Activated naive CD8-positive, alpha-beta T cell treated with anti-CD3 and anti-CD28 coated beads, Interleukin-2, amount 10 ng/mL, durations not matched to agents 7 days and 5 days (primary cell): ENCODE results near the gene PUM2. TPM values are rescaled to one million over a fixed set of nuclear protein-coding genes. Genes with fewer than 3 reads are reported as not detected.
"Not testable (repeated sequence)": the region's sequence is repeated elsewhere in the genome, so short reads cannot be mapped to it uniquely, and the experiment has no call there.

ENCODE experiments used
- ATAC-seq: fragments of 150-1000 bp; cut with Tn5 transposase; one replicate; pipeline ENCODE4 v1.10.0; 2021; ENCODE audit warnings: low read depth, moderate library complexity
- POLR2A ChIA-PET: fragments of 350-600 bp; sonication (Branson Sonifier 250); formaldehyde crosslinking; loops from one replicate; lab custom pipeline; 2021; ENCODE audit warnings: antibody characterized with exemption; lab: Charles Lee
- DNase-seq: peaks from one replicate; pipeline ENCODE4 v3.0.0; 2021
- H3K27ac Mint-ChIP-seq: one replicate; pipeline ENCODE4 v1.8.0; 2022; ENCODE audit warnings: mild to moderate bottlenecking, mixed read lengths
- H3K27me3 Mint-ChIP-seq: one replicate; pipeline ENCODE4 v1.8.0; 2022; ENCODE audit warnings: mild to moderate bottlenecking, moderate library complexity, mixed read lengths
- H3K36me3 Mint-ChIP-seq: one replicate; pipeline ENCODE4 v1.8.0; 2021; ENCODE audit warnings: mild to moderate bottlenecking, mixed read lengths
- H3K4me1 Mint-ChIP-seq: one replicate; pipeline ENCODE4 v1.8.0; 2021; ENCODE audit warnings: mixed read lengths
- H3K4me3 Mint-ChIP-seq: one replicate; pipeline ENCODE4 v1.8.0; 2022; ENCODE audit warnings: mild to moderate bottlenecking, moderate library complexity, mixed read lengths
- H3K9me3 Mint-ChIP-seq: one replicate; pipeline ENCODE4 v1.8.0; 2021; ENCODE audit warnings: mixed read lengths
- total RNA-seq, 2 experiments: library from RNA; stranded (reverse); gene quantifications; one replicate each; pipeline ENCODE4 v1.2.3, GENCODE V29; 2021

The PUM2 gene
- total RNA-seq, 2 experiments from 2014 or later = 133 to 134 TPM

DNA sequence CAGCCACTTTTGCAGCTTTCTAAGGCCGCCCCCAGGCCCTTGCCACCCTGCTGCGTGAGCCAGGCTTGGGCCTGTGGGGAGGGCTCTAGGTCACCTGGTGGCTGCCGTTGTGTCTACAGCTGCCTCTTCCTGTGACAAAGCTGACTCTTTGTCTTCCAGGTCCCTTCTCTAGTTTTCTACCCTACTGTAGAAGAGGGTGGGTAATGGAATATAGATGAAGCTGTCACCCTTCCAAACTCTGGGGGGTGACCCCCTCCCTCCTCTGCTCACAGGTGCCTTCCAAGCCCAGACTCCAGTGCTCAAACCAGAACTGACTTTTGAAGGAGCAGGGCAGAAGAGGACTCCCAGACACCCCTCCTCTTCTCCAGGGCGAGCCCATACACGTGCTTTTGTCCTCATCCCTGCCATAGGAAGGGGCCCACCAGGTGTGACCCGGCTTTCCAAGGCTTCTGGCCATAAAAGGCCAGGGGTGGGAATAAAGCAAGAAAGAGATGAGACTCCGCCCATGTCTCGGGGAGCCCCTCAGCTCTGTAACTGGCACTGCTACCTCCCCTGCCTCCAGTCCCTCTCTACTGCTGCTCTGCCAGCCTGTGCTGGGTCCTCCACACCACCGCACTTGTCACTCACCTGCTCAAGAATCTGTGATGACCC, 107.8 kb downstream of the PUM2 start:
- Mint-ChIP-seq H3K27me3 (peaks cover 5% of the 10 kb centered on the region), H3K36me3 (peaks cover 9% of the 10 kb centered on the region), H3K9me3 (no peaks in the 10 kb centered on the region), H3K27ac (peak overlapping the region; percentile 55), H3K4me1 (peaks cover 2% of the 10 kb centered on the region), H3K4me3 (no peak overlapping the region)
- no peak for DNase-seq
- peak; percentile 32 for ATAC-seq
- POLR2A ChIA-PET = no interaction called here

DNA sequence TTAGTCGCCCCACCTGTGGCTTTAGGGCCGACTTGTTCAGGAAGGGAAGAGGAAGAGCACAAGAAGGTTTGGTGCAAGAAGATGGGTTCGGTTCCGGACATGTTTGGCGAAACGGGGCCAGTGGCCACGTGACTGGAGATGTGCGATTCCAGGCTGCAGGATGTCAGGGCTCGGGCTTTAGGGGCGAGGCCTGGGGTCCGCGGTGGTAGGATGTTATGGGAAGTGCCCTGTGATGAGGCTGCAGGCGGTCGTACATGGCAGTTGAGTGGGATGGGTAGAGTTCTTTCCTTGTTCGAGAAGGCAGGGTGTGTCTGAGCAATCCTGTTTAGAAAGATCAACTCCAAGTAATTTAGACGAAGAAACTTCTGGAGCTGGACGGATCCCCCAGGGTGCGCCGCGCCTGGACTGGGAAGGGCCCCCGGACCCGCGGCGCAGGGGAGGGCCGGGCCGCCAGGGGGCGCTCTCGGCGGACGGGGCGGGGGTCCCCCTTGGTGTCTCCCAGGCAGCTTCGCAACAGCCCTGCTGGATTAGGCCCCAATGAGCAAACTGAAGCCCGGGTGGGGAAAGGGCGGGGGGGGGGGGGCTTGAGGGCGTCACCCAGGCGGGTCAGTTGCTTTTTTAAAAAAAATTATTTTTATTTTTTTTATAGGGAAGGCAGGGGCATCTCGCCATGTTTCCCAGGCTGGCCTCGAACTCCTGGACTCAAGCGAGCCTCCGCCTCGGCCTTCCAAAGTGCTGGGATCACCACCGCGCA, 108.5 kb downstream of the PUM2 start:
- POLR2A ChIA-PET = no interaction called here

DNA sequence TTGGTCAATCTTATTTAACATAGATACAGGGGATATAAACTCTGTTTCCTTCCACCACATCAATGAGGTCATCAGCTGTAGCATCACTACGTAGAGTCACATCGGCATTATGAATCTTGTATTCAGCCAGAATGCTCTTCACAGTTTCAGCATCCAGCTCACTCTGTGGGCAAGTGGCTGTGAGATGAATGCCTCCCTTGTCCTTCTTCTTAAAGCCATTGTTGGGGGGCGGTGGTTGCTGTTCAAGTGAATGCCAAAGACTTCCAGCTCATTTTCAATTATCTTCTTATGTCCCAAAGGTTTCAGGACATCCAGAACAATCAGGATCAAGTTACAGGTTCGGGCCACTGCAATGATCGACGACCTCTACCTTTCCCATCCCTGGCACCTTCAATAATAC, 110.4 kb downstream of the PUM2 start:
- DNase-seq, H3K36me3 Mint-ChIP-seq, H3K9me3 Mint-ChIP-seq, ATAC-seq, POLR2A ChIA-PET, H3K4me3 Mint-ChIP-seq, H3K4me1 Mint-ChIP-seq, H3K27ac Mint-ChIP-seq: not testable (repeated sequence)
- H3K27me3 Mint-ChIP-seq = peaks cover 14% of the 10 kb centered on the region

More for the DNA sequence above, 108.5 kb downstream of the PUM2 start:
- Mint-ChIP-seq H3K27ac (no peak overlapping the region), H3K4me3 (peak overlapping the region; percentile 39), H3K27me3 (peaks cover 9% of the 10 kb centered on the region), H3K36me3 (peaks cover 3% of the 10 kb centered on the region), H3K4me1 (peaks cover 2% of the 10 kb centered on the region), H3K9me3 (no peaks in the 10 kb centered on the region)
- DNase-seq = peak; percentile 62
- ATAC-seq = peak; percentile 47

DNA sequence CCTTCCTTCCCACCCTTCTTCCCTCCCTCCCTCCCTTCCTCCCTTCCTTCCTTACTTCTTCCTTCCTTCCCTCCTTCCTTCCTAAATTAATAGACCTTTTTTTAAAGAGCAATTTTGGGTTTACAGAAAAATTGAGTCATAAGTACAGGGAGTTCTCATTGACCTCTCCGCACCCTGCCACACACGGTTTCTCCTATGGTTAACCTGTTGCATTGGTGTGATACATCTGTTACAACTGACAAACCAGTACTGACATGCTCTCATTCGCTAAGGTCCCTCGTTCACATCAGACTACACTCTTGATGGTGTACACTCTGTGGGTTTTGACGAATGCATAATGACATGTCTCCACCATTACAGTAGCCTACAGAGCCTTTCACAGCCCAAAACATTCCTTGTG, 114.1 kb downstream of the PUM2 start:
- peaks cover 20% of the 10 kb centered on the region for H3K27me3 Mint-ChIP-seq
- no peak overlapping the region for H3K4me3 Mint-ChIP-seq
- no peak for ATAC-seq
- H3K9me3 Mint-ChIP-seq = no peaks in the 10 kb centered on the region
- H3K4me1 Mint-ChIP-seq = no peaks in the 10 kb centered on the region
- no peaks in the 10 kb centered on the region for H3K36me3 Mint-ChIP-seq
- H3K27ac Mint-ChIP-seq = no peak overlapping the region
- POLR2A ChIA-PET = no interaction called here
- no peak for DNase-seq

DNA sequence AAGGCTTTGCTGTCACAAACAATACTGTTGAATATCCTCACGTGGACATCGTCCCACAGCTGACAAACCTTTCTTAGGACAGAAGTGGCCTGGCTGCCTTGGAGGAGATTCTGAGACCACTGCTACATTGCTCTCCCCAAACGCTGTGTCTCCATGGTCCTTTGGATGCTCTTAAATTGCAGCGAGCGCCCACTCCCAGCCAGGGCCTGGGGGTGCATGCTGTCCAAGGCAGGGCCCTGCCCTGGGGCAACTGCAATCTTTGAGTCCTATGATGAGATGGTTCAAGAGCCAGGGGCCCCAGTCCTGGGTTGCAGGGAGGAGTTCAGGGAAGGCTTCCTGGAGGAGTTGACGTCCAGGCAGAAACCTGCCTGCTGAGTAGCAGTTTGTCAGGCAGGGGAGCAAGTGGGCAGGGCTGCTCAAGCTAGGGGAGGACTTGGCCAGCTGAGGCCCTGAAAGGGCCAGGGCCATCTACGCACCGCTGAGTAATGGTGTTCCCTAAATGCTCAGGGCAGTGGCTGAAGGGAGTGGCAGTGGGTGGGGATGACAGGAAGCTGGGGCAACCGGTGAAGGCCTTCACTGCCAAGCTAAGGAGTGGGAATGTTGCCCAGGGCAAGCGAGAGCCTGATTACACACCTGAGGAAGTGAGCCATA, 114.9 kb downstream of the PUM2 start:
- Mint-ChIP-seq H3K27me3 (peaks cover 20% of the 10 kb centered on the region), H3K4me1 (no peaks in the 10 kb centered on the region), H3K36me3 (no peaks in the 10 kb centered on the region), H3K4me3 (no peak overlapping the region), H3K9me3 (no peaks in the 10 kb centered on the region), H3K27ac (no peak overlapping the region)
- ATAC-seq (no peak), DNase-seq (no peak)
- POLR2A ChIA-PET = interaction anchor here (0.6 kb wide), 1 partner anchor 30 kb away, joined by 4 read pairs; no protein-coding TSS in a partner anchor

DNA sequence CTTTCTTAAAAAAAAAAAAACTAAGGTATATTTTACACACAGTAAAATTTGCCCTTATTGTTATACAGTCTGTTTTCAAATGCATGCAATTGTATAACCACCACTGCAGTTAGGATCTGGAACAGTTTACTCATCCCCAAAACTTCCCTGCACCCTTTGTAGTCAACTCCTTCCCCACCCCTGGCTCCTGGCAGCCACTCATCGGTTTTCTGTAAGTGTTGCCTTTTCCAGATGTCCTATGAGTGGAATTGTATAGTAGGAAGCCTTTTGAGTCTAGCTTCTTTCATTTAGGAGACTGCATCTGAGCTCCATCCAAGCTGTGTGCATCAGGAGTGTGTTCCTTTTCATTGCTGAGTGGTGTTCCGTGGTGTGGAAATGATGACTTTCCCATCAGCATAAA, 116.0 kb downstream of the PUM2 start:
- H3K36me3 Mint-ChIP-seq, H3K27ac Mint-ChIP-seq, DNase-seq, POLR2A ChIA-PET, H3K9me3 Mint-ChIP-seq, ATAC-seq, H3K4me3 Mint-ChIP-seq, H3K4me1 Mint-ChIP-seq: not testable (repeated sequence)
- H3K27me3 Mint-ChIP-seq = peaks cover 22% of the 10 kb centered on the region

DNA sequence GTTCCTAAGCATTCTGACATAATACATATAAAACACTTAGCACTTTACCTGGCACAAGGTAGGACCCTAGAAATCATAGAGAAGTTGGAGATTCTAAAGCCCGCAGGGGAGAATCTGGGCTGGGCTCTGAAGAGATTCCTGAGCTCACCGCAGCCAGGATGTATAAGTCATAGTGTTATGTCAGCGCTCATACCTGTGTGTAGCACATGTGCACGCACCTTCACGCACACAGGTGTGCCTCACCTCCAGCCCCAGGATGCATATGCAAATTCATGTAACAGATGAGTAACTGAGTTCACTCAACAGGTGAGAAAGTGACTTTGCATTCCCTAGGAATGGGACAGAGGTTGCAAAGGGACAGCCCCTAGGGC, 117.8 kb downstream of the PUM2 start:
- POLR2A ChIA-PET = no interaction called here
- Mint-ChIP-seq H3K27ac (no peak overlapping the region), H3K36me3 (no peaks in the 10 kb centered on the region), H3K27me3 (peaks cover 28% of the 10 kb centered on the region), H3K4me3 (no peak overlapping the region), H3K9me3 (no peaks in the 10 kb centered on the region), H3K4me1 (no peaks in the 10 kb centered on the region)
- ATAC-seq (no peak), DNase-seq (no peak)

DNA sequence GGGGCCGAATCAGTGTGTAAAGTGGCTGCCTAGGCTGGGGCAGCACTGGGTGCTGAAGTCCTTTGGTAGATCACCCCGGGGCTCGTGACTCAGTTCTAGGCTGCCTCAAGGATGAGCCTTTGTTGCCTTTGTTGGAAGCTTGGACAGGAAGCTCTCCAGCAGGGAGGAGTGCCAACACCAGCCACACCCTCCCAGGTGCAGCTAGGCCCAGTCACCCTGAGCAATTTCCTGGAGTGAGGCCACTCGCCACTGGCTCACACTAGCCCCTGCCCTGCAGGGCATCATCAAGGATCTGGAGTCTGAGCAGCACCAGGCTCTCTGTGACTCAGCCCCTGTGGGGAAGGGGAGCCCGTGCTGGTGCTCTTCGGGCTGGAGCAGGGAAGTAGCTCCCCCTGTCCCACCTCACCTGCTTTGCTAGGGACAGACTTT, 119.0 kb downstream of the PUM2 start:
- Mint-ChIP-seq H3K27me3 (peaks cover 34% of the 10 kb centered on the region), H3K4me1 (no peaks in the 10 kb centered on the region), H3K4me3 (no peak overlapping the region), H3K27ac (no peak overlapping the region), H3K36me3 (no peaks in the 10 kb centered on the region), H3K9me3 (no peaks in the 10 kb centered on the region)
- DNase-seq = no peak
- ATAC-seq = no peak
- POLR2A ChIA-PET = no interaction called here

DNA sequence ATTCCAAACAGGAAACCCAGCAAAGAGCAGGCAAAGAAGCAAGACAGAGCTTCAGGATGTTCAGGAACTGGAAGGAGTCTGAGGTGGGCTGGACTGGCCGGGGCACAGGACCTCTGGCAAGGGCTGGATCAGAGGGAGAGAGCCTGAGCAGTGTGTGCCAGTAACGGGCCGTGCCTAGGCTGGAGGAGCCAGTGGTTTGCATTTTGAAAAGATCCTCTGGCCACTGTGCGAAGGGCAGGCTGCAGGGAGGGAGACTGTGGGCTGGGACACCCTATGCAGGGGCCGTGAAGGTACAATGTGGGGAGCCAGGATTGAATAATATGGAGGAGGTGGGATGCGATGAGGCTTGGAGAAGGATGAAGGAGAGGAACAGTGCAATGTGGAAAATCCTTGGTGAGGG, 119.5 kb downstream of the PUM2 start:
- H3K9me3 Mint-ChIP-seq = no peaks in the 10 kb centered on the region
- POLR2A ChIA-PET = no interaction called here
- ATAC-seq (no peak), DNase-seq (no peak)
- H3K27me3 Mint-ChIP-seq = peaks cover 34% of the 10 kb centered on the region
- no peak overlapping the region for H3K4me3 Mint-ChIP-seq
- no peaks in the 10 kb centered on the region for H3K4me1 Mint-ChIP-seq
- H3K27ac Mint-ChIP-seq = no peak overlapping the region
- H3K36me3 Mint-ChIP-seq = no peaks in the 10 kb centered on the region

DNA sequence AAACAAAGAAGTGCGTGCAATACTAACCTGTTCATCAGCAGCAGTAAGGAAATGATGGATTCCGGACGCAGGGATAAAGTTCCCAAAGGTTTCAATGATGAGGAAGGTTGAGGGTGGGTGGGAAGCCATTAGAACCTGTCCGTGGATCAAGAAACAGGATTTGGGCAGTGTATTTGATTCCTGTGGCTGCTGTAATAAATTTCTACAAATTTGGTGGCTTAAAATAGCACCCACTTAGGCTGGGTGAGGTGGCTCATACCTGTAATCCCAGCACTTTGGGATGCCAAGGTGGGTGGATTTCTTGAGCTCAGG, 120.6 kb downstream of the PUM2 start:
- H3K27ac Mint-ChIP-seq = no peak overlapping the region
- ATAC-seq = no peak
- no peaks in the 10 kb centered on the region for H3K9me3 Mint-ChIP-seq
- no peak for DNase-seq
- H3K36me3 Mint-ChIP-seq = no peaks in the 10 kb centered on the region
- no peak overlapping the region for H3K4me3 Mint-ChIP-seq
- peaks cover 4% of the 10 kb centered on the region for H3K4me1 Mint-ChIP-seq
- POLR2A ChIA-PET = no interaction called here
- H3K27me3 Mint-ChIP-seq = peaks cover 41% of the 10 kb centered on the region

DNA sequence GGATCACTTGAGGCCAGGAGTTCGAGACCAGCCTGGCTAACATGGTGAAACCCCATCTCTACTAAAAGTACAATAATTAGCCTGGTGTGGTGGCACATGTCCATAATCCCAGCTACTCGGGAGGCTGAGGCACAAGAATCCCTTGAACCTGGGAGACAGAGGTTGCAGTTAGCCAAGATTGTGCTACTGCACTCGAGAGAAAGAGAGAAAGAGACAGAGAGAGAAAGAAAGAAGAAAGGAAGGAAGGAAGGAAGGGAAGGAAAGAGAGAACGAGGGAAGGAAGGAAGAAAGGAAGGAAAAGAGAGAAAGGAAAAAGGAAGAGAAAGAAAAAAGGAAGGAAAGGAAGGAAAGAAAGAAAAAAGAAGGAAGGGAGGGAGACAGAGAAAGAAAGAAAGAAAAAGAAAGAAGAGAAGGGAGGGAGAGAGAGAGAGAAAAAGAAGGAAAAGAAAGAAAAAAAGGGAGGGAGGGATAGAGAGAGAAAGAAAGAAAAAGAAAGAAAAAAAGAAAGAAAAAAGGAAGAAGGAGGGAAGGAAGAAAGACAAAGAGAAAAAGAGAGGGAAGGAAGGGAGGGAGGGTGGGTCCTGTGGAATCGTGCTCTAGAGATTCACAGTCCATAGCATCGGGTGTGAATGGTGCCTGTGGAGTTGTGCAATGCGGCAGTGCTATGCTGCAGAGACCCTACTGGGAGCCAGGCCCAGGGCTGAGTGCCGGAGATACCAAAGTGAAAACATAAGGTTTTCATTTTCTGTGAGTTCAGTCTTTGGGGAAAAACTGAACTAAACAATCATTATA, 121.1 kb downstream of the PUM2 start:
- Mint-ChIP-seq H3K4me1 (peaks cover 4% of the 10 kb centered on the region), H3K36me3 (no peaks in the 10 kb centered on the region), H3K27me3 (peaks cover 41% of the 10 kb centered on the region), H3K27ac (no peak overlapping the region), H3K9me3 (no peaks in the 10 kb centered on the region), H3K4me3 (no peak overlapping the region)
- ATAC-seq (no peak), DNase-seq (no peak)
- POLR2A ChIA-PET = no interaction called here

DNA sequence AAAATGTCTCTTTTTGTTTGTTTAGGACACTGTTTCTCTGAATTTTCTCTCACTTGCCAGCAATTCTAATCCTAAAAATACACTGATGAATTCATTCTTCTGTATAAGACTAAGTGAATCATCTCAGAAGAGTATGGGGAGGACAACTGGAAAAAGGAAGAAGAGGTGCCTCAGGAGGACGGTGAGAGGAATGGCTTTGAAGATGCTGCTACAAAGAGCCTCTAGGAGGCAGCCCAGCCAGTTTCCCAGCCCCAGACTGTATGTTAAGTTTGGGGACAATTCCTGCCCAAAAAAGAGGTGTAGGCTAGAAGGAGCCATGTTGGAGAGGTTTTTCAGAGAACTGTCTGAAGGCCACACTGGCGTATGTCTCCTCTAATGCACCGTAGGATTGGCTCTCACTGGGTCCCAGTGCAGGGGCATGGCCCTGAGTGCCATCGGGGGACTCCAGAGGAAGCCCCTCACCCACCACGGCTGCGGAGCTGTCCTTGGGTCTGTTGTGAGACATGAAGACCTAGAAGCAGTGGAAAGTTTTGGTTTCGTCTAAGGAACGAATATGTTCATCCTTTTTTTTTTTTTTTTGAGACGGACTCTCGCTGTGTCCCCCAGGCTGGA, 122.6 kb downstream of the PUM2 start:
- POLR2A ChIA-PET = no interaction called here
- H3K9me3 Mint-ChIP-seq = no peaks in the 10 kb centered on the region
- ATAC-seq = no peak

DNA sequence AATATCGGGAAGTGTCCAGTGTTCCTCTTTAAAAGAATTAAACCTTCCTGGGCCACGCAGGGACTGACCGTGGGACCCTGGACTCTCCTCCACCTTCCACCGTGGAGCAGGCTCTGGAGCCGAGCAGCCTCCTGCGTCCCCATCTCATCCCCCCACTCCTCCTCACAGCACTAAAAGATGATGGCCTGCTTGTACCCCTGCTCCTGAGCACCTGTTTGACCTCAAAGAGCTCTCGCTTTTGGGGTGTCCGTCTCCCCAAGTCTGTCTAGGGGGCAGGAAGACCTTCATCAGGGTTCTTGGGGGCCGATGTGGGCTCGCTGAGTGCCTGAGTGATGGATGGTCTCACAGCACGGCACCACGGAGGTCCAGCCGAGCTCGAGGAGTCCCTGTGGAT, 124.5 kb downstream of the PUM2 start:
- H3K27ac Mint-ChIP-seq = no peak overlapping the region
- peaks cover 56% of the 10 kb centered on the region for H3K27me3 Mint-ChIP-seq
- no peaks in the 10 kb centered on the region for H3K9me3 Mint-ChIP-seq
- no peaks in the 10 kb centered on the region for H3K36me3 Mint-ChIP-seq
- DNase-seq (no peak), ATAC-seq (no peak)
- POLR2A ChIA-PET = no interaction called here
- peaks cover 4% of the 10 kb centered on the region for H3K4me1 Mint-ChIP-seq
- no peak overlapping the region for H3K4me3 Mint-ChIP-seq

More for the DNA sequence above, 122.6 kb downstream of the PUM2 start:
- DNase-seq = no peak
- peaks cover 4% of the 10 kb centered on the region for H3K4me1 Mint-ChIP-seq
- no peak overlapping the region for H3K27ac Mint-ChIP-seq
- H3K4me3 Mint-ChIP-seq = no peak overlapping the region
- no peaks in the 10 kb centered on the region for H3K36me3 Mint-ChIP-seq
- peaks cover 37% of the 10 kb centered on the region for H3K27me3 Mint-ChIP-seq
